Activated CD8-positive, alpha-beta memory T cell treated with anti-CD3 and anti-CD28 coated beads for 4 hours (primary cell): ENCODE data around the gene ZNF764.
"Not testable (repeated sequence)": the region's sequence is repeated elsewhere in the genome, so short reads cannot be mapped to it uniquely, and the experiment has no call there.

Source experiments
- DNase-seq, 2 donors: peaks; one replicate each; pipeline ENCODE4 v3.0.0-alpha.2; 2020; ENCODE audit warnings: low read depth in 2 of 2

The ZNF764 gene

DNA sequence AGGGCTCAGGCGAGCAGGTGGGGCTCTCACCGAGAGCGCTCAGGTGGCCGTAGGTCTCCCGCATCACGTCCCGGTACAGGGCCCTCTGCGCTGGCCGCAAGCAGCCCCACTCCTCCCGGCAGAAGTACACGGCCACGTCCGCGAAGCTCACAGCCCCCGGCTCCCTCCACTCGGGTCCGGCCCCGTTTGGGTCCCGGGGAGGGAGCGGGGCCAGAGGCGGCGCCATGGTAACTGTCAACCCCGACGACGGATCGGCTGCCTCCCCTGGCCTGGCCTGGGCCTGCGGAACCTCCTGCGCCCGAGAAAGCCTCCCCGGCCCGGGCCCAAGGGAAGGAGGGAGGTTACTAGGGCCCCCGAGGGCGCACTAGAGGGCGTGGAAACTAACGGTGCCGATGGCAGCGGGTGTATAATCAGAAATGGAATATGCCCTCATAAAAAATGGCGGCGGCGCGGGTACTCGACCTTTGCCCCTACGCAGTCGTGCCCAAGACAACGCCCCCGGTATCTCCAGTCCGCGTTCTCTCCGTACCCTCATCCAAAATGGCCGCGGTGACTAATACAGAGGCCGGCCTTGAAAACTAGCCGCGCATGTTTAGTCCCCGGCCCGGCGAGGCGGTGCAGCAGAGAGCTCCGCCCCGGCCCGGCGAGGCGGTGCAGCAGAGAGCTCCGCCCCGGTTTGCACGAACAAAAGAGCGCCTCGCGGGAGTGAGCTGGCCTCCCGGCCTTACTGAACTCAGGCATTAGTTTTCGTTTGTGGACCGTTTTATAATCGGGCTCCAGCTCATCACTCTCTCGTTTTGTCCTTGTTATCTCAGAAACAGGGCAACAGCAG lies at the start of gene ZNF764:
Gene ZNF764, minus strand, starts transcription at position 418 of the 832 bp plus-strand sequence. Its CDS starts 192 bp downstream, at position 226.
- peak; percentile 91 to 97 for DNase-seq

DNA sequence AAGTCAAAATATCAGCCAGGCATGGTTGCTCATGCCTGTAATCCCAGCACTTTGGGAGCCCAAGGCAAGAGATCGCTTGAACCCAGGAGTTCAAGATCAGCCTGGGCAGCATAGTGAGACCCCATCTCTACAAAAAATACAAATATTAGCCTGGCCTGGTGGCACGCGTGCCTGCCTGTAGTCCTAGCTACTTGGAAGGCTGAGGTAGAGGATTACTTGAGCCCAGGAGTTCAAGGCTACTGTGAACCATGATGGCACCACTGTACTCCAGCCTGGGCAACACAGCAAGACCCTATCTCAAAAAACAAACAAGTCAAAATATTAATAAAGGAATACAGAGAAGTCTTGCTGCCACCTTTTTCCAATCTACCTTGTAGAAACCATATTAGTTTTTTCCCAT lies 47.8 kb upstream of the ZNF764 start:
- no peak for DNase-seq

DNA sequence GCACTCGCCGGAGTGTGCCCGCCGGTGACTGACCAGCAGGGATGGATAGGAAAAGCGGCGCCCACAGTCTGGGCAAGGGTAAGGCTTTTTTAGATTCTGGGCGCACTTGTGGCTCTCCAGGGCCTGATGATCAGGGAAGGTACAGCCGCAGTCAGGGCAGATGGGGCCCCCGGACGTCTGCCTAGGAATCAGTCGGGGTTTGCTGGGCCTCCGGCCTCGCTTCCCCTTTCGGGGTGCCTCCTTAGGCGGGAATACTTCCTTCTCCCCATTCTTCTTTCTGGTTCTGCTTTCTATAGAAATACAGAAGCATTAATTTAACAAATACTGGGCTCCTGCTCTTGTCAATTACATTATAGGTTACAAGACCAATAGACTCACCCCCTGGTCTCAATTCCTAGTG lies 47.0 kb upstream of the ZNF764 start:
- DNase-seq, result no peak

DNA sequence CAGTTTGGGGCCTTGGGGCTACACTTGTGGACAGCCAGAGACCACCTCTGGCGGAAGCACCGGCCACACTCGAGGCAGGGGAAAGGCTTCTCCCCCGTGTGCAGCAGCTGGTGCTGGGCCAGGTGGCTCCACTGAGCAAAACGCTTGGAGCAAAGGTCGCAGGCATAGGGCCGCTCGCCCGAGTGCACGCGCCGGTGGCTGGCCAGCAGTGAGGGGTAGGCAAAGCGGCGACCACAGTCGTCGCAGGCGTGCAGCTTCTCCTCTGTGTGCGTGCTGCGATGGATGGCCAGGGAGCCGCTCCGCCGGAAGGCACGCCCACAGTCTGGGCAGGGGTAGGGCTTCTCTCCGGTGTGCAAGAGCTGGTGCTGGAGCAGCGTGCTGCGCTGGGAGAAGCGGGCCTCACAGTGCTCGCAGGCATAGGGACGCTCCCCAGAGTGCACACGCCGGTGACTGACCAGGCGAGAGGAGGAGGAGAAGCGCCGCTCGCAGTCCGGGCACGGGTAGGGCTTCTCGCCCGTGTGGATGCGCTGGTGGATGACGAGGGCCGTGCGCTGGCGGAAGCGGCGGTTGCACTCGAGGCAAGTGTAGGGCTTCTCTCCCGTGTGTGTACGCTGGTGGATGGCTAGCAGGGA lies 46.3 kb upstream of the ZNF764 start:
- DNase-seq, result no peak

DNA sequence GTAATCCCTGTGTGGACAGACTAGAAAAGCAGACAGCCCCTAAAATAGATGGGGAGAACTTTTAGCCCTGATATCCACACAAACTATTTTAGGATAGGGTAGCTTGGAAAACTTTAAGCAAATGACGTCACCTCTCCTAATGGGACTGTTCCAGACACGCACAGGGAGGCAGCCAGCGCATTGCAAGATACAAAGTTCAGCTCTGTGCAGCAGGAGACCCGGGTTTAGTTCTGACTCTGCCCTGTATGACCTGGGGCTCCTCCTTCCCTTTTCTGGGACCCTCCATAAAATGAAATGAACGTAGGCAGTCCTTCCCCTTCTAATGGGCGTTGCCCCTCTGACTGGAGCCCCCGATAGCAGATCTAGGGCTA lies 45.8 kb upstream of the ZNF764 start:
- DNase-seq, result no peak

DNA sequence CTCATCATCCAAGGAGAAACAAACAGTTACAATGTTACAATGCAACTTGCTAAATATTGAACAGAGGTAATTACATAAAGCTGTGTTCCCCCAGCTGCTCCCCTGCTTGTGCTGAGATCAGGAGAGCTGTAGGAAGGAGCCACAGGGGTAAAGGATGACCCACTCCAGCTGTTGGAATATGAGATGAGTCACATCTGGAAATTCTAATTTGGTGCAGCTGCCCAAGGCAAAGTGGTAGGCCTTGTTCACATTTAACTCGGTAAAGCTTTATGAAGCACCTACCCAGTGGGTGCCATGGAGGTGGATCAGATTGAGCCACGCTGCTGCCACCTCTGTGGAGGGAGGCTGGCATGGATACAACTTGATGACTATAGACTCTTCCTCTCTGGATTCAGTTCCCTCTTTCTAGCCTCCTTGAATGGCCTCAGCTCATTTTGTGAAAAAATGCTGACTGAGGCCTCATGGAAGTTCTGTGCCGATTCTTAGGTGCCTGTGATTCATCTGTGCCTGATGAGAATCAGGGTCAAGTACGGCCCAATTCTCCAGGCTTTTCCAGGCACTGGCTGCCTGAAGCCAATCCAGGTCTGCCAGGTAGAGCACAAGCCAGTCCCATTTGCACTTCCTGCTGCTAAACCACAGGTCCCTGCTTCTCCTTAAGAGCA lies 44.6 kb upstream of the ZNF764 start:
- DNase-seq, result no peak

DNA sequence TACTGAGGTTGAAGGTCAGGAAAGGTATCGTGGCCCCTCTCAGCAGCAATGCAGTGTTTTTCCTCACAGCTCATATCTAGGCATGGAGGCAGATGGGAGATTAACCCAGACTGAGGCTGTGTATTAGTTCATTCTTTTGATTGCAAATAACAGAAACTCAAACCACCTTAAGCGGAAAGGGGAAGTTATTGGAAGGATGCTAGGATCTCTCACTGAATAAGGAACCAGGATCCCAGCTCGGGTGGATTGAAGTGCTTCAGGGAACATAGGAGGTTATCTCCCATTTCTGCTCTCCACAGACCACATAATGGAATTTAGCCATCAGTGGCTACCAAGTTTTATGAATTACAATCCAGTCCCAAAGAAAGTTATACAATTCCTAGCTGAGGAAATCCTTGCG lies 43.8 kb upstream of the ZNF764 start:
- no peak for DNase-seq

DNA sequence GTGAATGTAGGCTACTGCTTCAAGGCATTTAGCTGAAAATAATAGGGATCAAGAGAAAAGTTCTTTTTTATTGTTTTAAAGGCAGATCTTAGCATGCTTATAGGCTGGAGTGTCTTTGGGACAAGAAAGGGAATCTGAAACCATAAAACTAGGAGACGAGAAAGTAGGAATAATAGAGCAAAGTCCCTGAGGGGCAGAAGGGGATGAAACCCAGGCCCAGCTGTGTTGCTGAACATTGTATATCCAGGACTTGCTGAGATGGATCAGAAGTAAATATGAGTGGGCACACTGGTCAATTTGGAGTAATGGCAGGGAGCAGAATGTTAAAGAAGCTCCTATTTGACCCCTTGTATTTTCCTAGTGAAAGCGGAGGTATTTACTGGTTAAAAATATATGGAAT lies 42.8 kb upstream of the ZNF764 start:
- no peak for DNase-seq

DNA sequence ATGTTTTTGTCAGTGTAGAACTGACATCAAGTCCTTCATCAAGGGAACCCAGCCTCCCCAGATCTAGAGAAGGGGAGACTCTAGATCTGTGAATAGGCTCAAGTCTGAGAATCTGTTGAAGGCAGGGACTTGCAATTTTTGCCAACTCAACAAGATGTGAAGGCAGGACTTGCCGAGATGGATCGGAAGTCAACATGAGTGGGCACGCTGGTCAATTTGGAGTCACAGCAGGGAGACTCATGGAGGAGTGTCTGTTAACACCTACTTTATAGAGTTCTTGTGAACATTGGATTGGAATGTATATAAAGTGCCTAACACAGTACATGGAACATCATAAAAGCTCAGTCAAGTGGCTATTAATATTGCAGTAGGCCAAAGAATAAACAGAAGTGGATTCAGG lies 42.0 kb upstream of the ZNF764 start:
- no peak for DNase-seq

DNA sequence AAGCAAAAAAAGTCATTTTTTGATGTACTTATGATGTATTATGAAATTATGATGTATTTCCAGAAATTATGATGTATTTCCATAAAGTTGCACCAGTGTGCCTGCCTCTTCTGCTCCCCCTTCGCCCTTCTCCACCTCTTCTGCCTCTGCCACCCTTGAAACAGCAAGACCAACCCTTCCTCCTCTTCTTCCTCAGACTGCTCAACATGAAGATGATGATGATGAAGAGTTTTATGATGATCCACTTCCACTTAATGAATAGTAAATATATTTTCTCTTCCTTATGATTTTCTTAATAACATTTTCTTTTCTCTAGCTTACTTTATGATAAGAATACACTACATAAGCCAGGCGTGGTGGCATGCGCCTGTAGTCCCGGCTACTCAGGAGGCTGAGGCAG lies 34.7 kb upstream of the ZNF764 start:
- no peak for DNase-seq

DNA sequence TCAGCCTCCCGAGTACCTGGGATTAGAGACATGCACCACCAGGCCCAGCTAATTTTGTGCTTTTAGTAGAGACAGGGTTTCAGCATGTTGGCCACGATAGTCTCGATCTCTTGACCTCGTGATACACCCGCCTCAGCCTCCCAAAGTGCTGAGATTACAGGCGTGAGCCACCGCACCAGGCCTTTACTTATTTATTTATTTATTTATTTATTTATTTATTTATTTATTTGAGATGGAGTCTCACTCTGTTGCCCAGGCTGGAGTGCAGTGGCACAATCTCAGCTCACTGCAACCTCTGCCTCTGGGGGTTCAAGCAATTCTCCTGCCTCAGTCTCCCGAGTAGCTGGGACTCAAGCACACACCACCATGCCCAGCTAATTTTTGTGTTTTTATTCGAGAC lies 32.7 kb upstream of the ZNF764 start:
- DNase-seq, result not testable (repeated sequence)

DNA sequence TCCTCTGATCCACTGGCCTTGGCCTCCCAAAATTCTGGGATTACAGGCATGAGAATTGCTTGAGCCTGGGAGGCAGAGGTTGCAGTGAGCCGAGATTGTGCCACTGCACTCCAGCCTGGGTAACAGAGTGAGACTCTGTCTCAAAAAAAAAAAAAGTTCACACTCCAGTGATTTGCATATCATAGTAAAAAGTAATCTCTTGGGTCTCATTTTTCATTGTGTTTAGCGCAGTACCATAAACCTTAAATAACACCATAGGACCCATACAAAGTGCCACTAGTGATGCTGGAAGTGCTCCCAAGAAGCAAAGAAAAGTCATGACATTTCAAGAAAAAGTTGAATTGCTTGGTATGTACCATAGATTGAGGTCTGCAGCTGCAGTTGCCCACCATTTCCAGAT lies 31.4 kb upstream of the ZNF764 start:
- DNase-seq, result not testable (repeated sequence)

DNA sequence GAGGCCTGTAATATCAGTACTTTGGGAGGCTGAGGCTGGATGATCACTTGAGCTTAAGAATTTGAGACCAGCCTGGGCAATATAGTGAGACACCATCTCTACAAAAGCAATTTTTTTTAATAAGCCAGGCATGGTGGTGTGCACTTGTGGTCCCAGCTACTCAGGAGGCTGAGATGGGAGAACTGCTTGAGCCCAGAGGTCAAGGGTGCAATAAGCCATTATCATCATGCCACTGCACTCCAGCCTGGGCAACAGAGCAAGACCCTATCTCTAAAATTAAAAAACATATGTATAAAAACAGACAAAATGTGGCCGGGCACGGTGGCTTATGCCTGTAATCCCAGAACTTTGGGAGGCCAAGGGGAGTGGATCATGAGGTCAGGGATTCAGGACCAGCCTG lies 30.5 kb upstream of the ZNF764 start:
- no peak for DNase-seq

DNA sequence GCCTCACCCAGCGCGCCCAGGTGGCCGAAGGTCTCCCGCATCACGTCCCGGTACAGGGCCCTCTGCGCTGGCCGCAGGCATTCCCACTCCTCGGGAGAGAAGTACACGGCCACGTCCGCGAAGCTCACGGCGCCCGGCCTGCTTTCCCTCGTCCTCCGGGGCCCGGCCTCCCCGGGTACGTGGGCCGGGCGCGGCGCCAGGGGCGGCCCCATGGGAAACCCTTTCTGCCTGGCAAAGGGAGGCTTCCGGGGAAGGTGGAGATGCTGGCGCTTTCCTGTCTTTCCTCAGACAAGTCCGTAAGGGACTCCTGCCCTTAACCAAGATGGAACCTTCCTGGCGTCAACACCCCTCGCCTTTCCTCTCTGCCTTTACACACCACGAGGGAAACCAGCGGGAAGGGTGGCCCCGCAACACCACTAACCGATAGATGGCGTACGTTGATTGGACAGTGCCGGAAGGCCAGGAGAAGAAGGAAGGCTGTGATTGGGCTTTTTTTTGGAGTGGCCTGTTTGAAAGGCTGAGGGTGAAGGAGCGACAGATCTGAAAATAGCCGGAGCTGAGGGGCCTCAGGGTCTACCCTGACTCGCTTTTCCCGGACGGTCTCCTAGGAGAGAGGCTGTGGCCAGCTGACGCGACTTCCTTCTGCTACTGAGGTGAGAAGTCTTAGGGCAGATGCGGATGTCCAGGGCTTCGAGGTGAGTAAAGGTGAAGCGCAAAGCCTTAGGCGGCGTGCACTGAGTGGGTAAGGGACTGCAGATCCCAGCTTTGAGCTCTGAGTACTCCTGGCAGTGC lies 27.4 kb upstream of the ZNF764 start, which contains the start of gene ZNF785:
Gene ZNF785, minus strand, starts transcription at position 298 of the 792 bp plus-strand sequence. Its CDS starts 86 bp downstream, at position 212.
- peak; percentile 86 to 87 for DNase-seq

DNA sequence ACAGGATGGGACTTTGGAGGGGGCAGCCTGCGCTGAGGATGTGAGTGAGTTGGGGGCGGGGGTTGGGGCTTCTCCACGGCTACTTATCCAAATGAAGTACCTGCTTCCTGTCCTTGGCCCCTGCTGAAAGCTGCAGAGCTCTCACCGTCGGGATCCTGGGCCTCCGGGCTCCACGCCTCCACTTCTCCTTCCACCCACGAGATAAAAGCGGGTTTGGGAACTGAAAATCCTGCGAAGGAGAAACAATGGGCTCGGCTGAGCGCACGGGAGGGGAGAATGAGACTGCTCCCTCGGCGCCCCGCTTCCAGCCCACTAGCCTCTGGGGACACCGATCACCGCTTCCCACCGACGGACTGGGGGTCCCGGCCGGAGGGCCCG lies 26.8 kb upstream of the ZNF764 start:
- no peak for DNase-seq

DNA sequence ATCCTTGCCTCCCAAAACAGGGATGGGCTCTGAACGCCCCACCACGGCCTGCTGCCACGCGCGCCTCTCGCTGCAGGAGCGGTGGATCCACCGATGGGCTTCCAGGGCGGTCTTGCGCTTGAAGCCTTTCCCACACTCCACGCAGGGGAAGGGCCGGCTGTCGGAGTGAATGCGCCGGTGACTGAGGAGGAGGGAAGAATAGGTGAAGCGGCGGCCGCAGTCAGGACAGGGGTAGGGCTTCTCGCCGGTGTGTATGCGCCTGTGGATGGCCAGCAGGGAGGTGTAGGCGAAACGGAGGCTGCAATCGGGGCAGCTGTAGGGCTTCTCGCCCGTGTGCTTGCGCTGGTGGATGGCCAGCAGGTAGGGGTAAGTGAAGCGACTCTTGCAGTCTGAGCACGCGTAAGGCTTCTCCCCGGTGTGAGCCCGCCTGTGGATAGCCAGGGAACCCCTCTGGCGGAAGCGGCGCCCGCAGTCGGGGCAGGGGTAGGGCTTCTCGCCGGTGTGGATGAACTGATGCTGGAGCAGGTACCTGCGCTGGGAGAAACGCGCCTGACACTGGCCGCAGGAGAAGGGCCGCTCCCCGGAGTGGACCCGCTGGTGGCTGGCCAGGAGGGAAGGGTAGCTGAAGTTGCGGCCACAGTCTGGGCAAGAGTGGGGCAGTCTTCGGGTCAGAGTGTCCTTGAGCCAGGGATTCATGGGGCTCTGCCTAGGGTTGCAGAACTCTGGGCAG lies 24.6 kb upstream of the ZNF764 start:
- DNase-seq, result no peak

DNA sequence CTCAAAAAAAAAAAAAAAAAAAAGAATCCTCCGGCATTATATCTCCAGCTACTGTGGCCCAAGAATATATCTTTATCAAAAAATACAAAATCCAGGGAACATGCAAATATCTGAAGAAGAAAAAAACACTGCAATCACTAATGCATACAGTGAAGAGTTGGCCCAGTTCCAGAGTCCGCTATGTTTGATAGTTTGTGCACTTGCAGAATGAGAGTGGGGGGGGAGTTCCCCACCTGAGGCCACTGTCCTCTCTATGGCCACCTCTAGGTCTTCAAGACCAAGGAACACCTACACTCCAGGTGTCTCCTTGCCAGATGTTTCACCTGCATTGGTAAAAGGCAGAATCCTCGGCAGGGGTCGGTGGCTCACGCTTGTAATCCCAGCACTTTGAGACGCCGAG lies 23.3 kb upstream of the ZNF764 start:
- no peak for DNase-seq

DNA sequence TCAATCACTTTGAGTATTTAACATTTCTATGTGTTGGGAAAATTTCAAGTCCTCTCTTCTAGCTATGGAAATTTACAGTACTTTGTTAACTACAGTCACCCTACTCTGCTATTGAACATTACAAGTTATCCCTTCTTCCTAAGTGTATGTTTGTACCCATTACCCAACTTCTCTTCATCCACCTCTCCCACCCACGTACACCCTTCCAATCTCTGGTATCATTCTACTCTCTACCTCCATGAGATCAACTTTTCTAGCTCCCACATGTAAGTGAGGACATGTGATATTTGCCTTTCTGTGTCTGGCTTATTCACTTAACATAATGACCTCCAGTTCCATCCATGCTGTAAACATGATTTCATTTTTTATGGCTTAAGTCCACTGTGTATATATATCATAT lies 16.5 kb upstream of the ZNF764 start:
- no peak for DNase-seq

DNA sequence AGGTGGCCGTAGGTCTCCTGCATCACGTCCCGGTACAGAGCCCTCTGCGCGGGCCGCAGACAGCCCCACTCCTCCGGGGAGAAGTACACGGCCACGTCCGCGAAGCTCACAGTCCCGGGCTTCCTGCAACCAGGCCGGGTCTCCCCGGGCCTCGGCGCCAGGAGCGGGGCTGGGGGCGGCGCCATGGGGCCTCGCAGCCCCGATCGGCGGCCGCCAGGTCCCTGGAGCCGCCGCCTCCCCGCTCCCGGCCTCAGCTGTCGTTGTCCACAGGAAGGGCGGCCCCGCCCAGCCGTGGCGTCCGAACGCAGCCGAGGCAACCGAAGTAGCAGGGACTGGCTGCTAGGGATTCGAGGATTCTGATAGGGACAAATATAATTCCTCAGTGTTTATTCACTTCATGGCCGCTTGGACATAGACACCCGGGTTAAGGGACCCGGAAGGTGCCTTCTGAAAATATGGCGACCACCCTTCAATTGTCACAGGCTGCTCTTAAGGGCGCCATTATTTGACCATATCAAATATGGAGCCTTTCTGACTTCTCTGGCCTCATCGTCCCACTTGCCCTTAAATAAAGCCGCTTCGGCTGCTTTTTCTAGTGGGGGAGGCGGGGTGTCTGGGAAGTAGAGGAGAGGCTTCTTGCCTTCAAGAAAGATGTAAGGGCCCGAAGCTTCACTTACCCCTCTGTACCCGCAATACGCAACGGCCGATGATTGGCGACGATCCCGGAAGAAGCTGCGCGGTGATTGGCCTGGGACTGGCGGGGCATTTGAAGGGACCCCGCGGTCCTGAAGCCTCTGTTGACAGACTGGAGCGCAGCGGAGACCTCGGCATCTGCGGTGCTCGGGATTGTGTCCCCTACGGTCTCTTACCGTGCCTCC lies 13.5 kb upstream of the ZNF764 start, which contains the start of gene ZNF688:
Gene ZNF688, minus strand, starts transcription at position 270 of the 878 bp plus-strand sequence. Its CDS starts 85 bp downstream, at position 185.
- peak; percentile 83 to 94 for DNase-seq
